ENCODE results near the gene AP5Z1.

GRCh38 chr7:4796453-4796852 is 21.0 kb downstream of the AP5Z1 start:
- TF ChIP-seq POLR2A (IDR thresholded peaks at IDR 0.05), result no peak
- TF ChIP-seq, protein P1, sequence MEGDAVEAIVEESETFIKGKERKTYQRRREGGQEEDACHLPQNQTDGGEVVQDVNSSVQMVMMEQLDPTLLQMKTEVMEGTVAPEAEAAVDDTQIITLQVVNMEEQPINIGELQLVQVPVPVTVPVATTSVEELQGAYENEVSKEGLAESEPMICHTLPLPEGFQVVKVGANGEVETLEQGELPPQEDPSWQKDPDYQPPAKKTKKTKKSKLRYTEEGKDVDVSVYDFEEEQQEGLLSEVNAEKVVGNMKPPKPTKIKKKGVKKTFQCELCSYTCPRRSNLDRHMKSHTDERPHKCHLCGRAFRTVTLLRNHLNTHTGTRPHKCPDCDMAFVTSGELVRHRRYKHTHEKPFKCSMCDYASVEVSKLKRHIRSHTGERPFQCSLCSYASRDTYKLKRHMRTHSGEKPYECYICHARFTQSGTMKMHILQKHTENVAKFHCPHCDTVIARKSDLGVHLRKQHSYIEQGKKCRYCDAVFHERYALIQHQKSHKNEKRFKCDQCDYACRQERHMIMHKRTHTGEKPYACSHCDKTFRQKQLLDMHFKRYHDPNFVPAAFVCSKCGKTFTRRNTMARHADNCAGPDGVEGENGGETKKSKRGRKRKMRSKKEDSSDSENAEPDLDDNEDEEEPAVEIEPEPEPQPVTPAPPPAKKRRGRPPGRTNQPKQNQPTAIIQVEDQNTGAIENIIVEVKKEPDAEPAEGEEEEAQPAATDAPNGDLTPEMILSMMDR (IDR thresholded peaks at IDR 0.05), result no peak

Data from body of pancreas (tissue), 4 donors.